Progenitor cell of endocrine pancreas (in vitro differentiated cells): ENCODE results near the gene SLC25A10. TPM values are rescaled to one million over a fixed set of nuclear protein-coding genes. Genes with fewer than 3 reads are reported as not detected.

Experiments
- DNase-seq: peaks from one replicate; pipeline ENCODE4 v3.0.0; 2021; ENCODE audit warnings: low spot score; ENCODE audit not compliant: unreplicated experiment
- H3K27ac Mint-ChIP-seq: 2 replicates; pipeline ENCODE4 v1.8.0; 2021; ENCODE audit warnings: mild to moderate bottlenecking, moderate library complexity, mixed read lengths
- H3K27me3 Mint-ChIP-seq: 2 replicates; pipeline ENCODE4 v1.8.0; 2021; ENCODE audit warnings: mixed read lengths
- H3K36me3 Mint-ChIP-seq: 2 replicates; pipeline ENCODE4 v1.8.0; 2022; ENCODE audit warnings: mixed read lengths; ENCODE audit not compliant: insufficient read depth
- H3K4me1 Mint-ChIP-seq: 2 replicates; pipeline ENCODE4 v1.8.0; 2021; ENCODE audit warnings: low read depth, mixed read lengths
- H3K4me3 Mint-ChIP-seq: 2 replicates; pipeline ENCODE4 v1.8.0; 2021; ENCODE audit warnings: low read depth, mild to moderate bottlenecking, moderate library complexity, mixed read lengths
- H3K9me3 Mint-ChIP-seq: 2 replicates; pipeline ENCODE4 v1.8.0; 2021; ENCODE audit warnings: low read depth, mixed read lengths
- total RNA-seq: library from RNA; stranded (reverse); gene quantifications from 2 replicates; pipeline ENCODE4 v1.2.1, GENCODE V29; 2021
- TF ChIP-seq, protein P1 (sequence below): fragments of 200-600 bp; sonication (generic); IDR thresholded peaks from one replicate; pipeline ENCODE4 v1.5.0; 2021; ENCODE audit warnings: antibody characterized with exemption, mild to moderate bottlenecking; ENCODE audit not compliant: unreplicated experiment

Gene SLC25A10
- total RNA-seq, 1 donor from 2014 or later = 36.9 TPM

DNA sequence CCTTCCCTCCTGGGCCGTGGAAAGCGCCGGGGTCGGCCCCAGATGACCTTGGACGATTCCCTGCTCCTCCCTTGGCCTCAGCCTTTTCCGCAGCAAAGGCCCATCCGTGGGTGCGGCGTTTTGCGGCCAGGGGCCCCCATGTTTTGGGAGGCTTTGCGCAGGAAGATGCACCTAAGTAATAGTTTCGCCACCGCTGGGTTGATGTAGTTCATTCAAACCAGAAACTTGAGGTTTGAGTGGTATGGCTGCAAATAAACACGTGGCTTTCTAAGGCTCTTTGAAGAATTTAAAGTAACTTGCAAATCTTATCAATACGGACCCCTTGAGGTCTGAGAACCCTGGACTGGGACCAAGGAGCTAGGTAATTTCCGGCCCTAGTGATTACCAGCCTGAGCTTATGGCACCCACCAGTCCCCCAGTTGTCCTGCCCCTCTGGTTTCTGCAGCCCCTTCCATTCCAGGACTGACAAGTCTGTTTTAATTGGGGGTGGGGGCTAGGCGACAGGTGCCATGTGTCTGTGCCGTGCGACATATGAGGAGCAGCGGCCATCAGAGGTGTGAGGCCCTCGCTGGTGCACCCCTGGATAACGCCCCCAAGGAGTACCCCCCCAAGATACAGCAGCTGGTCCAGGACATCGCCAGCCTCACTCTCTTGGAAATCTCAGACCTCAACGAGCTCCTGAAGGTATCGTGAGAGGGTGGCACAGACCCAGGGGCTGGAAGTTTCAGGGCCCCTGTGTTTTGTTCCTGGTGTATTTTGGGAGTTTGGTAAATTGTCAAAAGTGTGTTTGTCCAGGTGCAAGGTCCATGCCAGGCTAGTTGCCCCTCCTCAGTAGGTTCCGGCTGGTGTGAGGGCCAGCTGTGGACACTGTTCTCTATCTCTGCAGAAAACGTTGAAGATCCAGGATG lies 8.1 kb upstream of the SLC25A10 start:
- Mint-ChIP-seq H3K36me3 (peaks cover 11% of the 10 kb centered on the region), H3K27me3 (no peaks in the 10 kb centered on the region), H3K27ac (peak overlapping the region; percentile 52), H3K9me3 (no peaks in the 10 kb centered on the region), H3K4me1 (peaks cover 9% of the 10 kb centered on the region), H3K4me3 (peak overlapping the region; percentile 93)
- no peak for DNase-seq
- TF ChIP-seq, protein P1, sequence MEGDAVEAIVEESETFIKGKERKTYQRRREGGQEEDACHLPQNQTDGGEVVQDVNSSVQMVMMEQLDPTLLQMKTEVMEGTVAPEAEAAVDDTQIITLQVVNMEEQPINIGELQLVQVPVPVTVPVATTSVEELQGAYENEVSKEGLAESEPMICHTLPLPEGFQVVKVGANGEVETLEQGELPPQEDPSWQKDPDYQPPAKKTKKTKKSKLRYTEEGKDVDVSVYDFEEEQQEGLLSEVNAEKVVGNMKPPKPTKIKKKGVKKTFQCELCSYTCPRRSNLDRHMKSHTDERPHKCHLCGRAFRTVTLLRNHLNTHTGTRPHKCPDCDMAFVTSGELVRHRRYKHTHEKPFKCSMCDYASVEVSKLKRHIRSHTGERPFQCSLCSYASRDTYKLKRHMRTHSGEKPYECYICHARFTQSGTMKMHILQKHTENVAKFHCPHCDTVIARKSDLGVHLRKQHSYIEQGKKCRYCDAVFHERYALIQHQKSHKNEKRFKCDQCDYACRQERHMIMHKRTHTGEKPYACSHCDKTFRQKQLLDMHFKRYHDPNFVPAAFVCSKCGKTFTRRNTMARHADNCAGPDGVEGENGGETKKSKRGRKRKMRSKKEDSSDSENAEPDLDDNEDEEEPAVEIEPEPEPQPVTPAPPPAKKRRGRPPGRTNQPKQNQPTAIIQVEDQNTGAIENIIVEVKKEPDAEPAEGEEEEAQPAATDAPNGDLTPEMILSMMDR = no peak

DNA sequence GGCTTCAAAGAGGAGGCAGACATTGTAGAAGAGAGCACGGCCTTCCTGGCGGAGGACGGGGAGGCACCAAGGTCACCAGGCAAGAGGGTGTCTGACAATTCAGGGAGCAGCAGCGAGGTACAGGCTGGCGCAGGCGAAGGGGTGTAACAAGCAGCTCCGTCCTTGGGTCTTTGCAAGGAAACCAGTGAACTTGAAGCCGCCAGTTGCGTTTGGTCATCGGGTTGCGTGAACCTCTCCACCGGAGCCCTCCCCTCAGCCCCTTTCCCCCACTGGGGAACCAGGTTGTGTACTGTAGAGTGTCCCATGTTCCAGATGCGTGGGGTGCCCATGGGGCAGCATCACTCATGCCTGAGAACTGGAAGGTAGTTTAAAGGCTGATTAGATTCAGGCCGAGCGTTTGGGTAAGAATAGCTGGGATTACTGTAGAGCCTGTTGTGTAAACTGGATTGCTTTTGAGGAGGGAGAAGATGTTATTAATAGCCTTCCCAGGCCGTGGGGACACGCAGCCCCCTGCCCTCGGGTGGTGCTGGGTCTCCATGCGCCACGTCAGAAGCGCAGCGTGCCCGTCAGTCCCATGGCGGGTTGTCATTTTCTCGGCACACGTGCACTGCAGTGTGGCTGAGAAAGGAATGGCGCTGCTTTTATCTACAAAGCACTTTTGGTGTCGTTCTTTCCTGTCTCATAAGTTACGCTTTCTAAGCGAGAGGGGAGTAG lies 6.4 kb upstream of the SLC25A10 start:
- H3K36me3 Mint-ChIP-seq = peaks cover 11% of the 10 kb centered on the region
- H3K27ac Mint-ChIP-seq = peak overlapping the region; percentile 56

DNA sequence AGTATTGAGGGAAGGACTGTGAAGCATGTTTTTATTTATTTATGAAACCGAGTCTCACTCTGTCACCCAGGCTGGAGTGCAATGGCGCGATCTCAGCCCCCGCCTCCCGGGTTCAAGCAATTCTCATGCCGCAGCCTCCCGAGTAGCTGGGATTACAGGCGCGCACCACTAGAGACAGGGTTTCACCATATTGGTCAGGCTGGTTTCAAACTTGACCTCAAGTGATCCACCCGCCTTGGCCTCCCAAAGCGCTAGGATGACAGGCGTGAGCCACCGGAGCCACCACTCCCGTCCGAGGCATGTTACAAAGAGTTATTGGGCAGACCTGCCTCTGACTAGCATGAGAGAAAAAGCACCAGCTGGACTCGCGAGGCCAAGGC lies 5.9 kb upstream of the SLC25A10 start:
- no peak for DNase-seq
- H3K27me3 Mint-ChIP-seq = peaks cover 5% of the 10 kb centered on the region
- H3K36me3 Mint-ChIP-seq = peaks cover 7% of the 10 kb centered on the region
- TF ChIP-seq, protein P1 = no peak
- no peak overlapping the region for H3K4me3 Mint-ChIP-seq
- H3K9me3 Mint-ChIP-seq = no peaks in the 10 kb centered on the region
- peaks cover 16% of the 10 kb centered on the region for H3K4me1 Mint-ChIP-seq
- H3K27ac Mint-ChIP-seq = no peak overlapping the region

More for the DNA sequence above, 6.4 kb upstream of the SLC25A10 start:
- no peak for DNase-seq
- Mint-ChIP-seq H3K27me3 (peaks cover 2% of the 10 kb centered on the region), H3K9me3 (no peaks in the 10 kb centered on the region), H3K4me3 (peak overlapping the region; percentile 29), H3K4me1 (peaks cover 12% of the 10 kb centered on the region)
- TF ChIP-seq, protein P1 = no peak

DNA sequence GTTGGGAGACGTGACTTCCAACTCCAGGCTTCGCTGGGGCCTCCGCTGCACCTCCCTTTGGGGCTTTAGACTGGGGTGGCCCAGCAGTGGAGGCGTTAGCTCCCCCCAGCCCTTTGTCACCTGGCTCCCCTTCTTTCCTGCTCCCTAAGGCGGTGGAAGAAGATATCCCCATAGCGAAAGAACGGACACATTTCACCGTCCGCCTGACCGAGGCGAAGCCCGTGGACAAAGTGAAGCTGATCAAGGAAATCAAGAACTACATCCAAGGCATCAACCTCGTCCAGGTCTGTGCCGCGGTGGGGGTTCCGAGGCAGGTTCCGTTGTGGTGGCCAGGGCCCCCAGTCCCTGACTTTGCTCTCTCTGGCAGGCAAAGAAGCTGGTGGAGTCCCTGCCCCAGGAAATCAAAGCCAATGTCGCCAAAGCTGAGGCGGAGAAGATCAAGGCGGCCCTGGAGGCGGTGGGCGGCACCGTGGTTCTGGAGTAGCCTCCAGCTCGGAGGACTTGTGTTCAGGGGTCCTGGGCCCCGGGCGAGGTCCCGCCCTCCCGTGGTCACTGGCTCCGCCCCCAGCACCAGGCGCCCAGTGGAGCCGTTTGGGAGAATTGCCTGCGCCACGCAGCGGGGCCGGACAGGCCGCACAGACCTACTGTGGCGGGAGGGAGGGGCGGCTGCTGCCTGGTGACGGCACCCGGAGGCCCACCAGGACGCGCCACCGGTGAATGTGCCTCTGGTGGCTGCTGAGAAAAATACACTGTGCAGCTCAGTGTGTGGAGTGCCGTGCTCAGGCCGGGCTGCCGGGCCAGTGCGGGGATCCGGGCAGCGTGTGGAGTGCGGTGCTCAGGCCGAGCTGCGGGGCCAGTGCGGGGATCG lies 5.1 kb upstream of the SLC25A10 start:
- Mint-ChIP-seq H3K9me3 (no peaks in the 10 kb centered on the region), H3K27me3 (peaks cover 5% of the 10 kb centered on the region), H3K36me3 (peaks cover 7% of the 10 kb centered on the region), H3K27ac (no peak overlapping the region), H3K4me1 (peaks cover 18% of the 10 kb centered on the region), H3K4me3 (no peak overlapping the region)
- TF ChIP-seq, protein P1 = no peak
- DNase-seq = no peak
